Activated CD4-positive, alpha-beta T cell treated with anti-CD3 and anti-CD28 coated beads, Interleukin-10, Interleukin-2, amounts not matched to agents 100 ng/mL and 50 ng/mL, durations not matched to agents 16 hours and 8 hours (primary cell): ENCODE measurements around the gene PROCA1.
A peak's percentile ranks its signal among the peaks of the same experiment; 100 is the strongest.
"Not testable (repeated sequence)": the region's sequence is repeated elsewhere in the genome, so short reads cannot be mapped to it uniquely, and the experiment has no call there.

ENCODE experiments used
- DNase-seq: peaks from one replicate; pipeline ENCODE4 v3.0.0-alpha.2; 2020

The PROCA1 gene

DNA sequence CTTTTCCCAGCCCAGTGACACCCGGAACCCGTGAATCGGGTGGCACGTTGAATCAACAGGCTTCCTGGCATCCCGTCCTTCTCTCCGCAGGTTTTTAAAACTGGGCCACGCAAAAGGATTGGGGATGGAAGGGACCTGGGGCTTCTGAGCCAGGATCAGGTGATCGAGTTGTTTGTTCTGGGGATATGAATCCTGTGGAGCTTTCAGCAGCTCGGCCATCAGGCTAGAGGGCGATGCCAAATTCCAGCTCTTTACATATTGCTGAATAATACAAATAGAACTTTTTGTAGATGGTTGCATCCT is 49.2 kb downstream of the PROCA1 start:
- DNase-seq = no peak

DNA sequence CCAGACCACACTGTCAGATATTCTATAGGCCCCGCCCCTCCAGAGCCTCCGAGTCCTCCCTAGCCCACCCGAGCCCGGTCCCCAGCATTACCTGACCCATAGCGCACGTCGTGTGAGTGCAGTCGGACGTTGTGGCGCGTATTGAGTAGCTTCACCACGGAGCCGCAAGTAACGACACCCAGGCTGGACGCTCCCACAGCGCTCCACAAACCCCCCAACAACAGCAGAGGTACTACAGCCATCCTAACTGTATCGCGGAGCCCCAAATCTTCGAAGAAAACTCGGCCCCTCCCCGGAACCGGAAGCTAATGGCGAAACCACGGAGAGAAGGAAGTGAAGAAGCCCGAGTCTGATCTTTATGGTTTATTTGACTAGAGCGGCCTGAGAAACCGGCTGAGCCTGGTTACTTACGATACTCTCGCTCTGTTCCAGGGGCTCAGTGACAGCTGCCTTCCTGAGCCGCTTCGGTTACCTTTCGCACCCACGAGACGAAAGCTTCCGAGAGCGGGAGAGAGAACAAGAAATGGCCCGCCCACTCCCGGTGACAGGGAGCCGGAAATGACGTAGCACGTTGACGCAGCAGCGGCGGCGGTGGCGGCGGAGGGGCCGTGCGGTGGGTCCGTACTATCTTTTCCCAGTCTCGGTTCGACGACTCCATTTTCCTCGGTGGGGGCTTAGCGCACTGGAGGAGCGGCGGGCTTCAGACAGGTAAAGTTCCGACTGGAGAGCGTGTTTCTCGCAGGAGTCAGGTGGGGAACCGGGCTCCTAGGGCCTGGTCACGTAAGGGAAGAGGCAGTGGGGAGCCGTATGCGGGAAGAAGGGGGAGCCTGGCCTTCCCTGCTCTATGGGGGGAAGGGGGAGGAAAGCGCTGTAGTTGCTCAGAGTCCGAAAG is 49.8 kb downstream of the PROCA1 start, which contains the start of the genes SDF2 and SUPT6H:
SDF2 (minus strand) TSS at position 272 of the 892 bp plus-strand sequence; CDS start at position 242, 30 bp downstream.
SUPT6H (plus strand) TSS at position 571 of the 892 bp plus-strand sequence. CDS start 11,197 bp downstream, outside the sequence.
- DNase-seq = peak; percentile 94

DNA sequence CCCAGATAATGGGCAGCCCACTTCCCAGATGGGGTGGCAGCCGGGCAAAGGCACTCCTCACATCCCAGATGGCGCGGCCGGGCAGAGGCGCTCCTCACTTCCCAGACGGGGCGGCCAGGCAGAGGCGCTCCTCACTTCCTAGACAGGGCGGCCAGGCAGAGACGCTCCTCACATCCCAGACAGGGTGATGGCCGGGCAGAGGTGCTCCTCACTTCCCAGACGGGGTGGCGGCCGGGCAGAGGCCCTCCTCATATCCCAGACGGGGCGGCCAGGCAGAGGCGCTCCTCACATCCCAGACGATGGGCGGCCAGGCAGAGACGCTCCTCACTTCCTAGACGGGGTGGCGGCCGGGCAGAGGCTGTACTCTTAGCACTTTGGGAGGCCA is 52.2 kb downstream of the PROCA1 start:
- DNase-seq = not testable (repeated sequence)

DNA sequence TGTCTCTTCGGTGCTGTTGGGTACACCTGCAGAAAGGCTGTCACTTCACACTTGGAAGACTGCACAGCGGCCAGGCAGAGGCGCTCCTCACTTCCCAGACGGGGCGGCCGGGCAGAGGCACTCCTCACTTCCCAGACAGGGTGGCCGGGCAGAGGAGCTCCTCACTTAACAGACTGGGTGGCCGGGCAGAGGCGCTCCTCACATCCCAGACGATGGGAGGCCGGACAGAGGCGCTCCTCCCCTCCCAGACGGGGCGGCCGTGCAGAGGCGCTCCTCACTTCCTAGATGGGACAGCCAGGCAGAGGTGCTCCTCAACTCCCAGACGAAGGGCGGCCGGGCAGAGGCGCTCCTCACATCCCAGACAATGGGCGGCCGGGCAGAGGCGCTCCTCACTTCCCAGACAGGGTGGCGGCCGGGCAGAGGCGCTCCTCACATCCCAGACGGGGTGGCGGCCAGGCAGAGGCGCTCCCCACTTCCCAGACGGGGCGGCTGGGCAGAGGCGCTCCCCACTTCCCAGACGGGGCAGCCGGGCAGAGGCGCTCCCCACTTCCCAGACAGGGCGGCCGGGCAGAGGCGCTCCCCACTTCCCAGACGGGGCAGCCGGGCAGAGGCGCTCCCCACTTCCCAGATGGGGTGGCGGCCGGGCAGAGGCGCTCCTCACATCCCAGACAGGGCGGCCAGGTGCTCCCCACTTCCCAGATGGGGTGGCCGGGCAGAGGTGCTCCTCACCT is 52.8 kb downstream of the PROCA1 start:
- not testable (repeated sequence) for DNase-seq

DNA sequence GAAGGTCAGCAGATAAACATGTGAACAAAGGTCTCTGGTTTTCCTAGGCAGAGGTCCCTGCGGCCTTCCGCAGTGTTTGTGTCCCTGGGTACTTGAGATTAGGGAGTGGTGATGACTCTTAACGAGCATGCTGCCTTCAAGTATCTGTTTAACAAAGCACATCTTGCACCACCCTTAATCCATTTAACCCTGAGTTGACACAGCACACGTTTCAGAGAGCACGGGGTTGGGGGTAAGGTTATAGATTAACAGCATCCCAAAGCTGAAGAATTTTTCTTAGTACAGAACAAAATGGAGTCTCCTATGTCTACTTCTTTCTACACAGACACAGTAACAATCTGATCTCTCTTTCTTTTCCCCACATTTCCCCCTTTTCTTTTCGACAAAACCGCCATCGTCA is 53.3 kb downstream of the PROCA1 start:
- not testable (repeated sequence) for DNase-seq

DNA sequence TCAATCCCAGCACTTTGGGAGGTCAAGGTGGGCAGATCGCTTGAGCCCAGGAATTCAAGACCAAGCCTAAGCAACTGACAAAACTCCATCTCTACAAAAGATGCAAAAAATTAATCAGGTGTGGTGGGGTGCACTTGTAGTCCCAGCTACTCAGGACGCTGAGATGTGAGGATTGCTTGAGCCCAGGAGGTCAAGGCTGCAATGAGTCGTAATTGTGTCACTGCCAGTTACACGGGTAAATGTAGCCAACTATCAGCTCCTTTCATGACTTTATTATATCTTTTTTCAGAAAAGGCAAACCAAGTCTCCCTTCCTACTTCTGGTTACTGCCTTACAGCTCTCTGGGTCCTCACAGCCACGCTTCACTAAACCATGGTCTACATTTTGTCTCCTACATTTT is 53.9 kb downstream of the PROCA1 start:
- DNase-seq = no peak

DNA sequence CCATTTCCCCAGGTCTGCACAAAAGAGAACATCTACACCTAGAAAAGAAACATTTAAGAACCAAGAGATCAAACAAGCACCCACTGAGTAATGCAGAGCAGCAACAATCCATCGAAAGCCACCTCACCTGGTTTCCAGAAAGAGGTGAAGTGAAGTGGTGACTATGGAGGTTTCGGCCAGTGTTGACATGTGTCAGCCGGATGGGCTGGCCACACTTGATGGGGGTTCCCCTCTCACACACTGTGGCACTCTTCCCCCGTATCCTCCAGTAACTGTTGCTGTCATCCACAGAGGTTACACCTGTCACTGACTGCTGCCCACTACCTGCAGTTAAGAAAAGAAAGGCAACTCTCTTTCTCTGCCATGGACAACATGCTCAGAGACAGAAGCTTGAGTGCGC is 56.5 kb downstream of the PROCA1 start:
- DNase-seq = no peak
